ENCODE results near the gene MTFMT.

The MTFMT gene

DNA sequence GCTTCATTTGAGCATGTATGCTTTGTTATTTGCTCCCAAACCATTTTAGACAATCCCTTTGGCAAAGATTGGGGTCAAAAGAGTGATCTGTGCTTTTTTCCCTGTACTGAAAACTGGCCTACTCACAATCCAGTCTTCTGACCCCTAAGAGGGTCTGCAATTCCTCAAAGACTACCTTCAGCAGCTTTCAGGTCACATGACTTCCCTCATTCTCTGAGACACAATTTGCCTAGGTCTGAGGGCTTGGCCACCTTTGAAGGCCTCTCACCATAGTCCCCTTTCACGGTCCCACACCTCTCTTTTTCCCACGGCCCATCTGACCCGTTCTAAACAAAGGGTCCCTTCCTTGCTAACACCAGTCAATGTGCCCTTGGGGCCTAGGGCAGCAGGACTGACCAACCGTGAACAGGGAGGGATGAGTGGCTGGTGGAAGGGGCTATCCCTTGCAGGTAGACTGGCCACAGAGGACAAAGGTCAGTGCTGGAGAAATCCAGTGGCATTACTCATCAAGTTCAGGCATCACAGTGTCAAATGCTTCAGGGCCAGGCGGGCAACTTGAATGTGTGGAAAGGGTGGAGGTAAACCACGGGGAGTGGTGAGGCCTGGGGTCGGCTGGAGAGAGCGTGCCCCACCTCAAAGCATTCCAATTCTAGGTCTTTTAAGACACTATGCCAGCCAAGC is 27.6 kb upstream of the MTFMT start:
- H3K9me3 ChIP-seq (ENCODE audit: severe bottlenecking): no peaks in the 10 kb centered on the region
- no peak for DNase-seq (ENCODE audit: low spot score)
- H3K4me1 ChIP-seq (ENCODE audit: insufficient read depth, poor library complexity, severe bottlenecking): no peaks in the 10 kb centered on the region
- H3K4me3 ChIP-seq (ENCODE audit: severe bottlenecking): no peak overlapping the region
- no peaks in the 10 kb centered on the region for H3K36me3 ChIP-seq (ENCODE audit: low read depth)
- peak; percentile 73 for ATAC-seq (ENCODE audit: low read depth)
- no peak overlapping the region for H3K27ac ChIP-seq (ENCODE audit: poor library complexity, severe bottlenecking)
- TF ChIP-seq, protein P1, sequence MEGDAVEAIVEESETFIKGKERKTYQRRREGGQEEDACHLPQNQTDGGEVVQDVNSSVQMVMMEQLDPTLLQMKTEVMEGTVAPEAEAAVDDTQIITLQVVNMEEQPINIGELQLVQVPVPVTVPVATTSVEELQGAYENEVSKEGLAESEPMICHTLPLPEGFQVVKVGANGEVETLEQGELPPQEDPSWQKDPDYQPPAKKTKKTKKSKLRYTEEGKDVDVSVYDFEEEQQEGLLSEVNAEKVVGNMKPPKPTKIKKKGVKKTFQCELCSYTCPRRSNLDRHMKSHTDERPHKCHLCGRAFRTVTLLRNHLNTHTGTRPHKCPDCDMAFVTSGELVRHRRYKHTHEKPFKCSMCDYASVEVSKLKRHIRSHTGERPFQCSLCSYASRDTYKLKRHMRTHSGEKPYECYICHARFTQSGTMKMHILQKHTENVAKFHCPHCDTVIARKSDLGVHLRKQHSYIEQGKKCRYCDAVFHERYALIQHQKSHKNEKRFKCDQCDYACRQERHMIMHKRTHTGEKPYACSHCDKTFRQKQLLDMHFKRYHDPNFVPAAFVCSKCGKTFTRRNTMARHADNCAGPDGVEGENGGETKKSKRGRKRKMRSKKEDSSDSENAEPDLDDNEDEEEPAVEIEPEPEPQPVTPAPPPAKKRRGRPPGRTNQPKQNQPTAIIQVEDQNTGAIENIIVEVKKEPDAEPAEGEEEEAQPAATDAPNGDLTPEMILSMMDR (IDR thresholded peaks at IDR 0.05; ENCODE audit: poor library complexity, severe bottlenecking): no peak
- no peaks in the 10 kb centered on the region for H3K27me3 ChIP-seq (ENCODE audit: insufficient read depth, poor library complexity, severe bottlenecking)

DNA sequence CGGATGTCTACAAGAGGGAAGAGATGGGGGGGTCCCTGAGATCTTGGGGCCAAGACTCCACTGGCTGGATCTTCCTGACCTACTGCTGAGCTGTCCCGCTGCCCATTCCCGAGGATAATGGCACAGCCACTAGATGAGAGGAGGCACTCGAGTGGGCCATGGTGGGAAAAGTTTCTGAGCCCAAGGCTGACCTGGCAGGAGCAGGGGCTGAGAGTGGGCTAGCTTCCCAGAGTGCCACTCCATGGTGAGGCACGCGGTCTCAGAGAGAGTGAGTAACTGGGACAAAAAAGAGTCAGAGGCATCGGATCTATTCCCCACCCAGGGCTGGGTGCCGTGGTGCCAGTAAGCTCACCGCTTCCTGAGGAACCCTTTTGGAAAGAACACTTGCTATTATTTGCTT is 26.7 kb upstream of the MTFMT start:
- no peaks in the 10 kb centered on the region for H3K9me3 ChIP-seq (ENCODE audit: severe bottlenecking)
- H3K27ac ChIP-seq (ENCODE audit: poor library complexity, severe bottlenecking): no peak overlapping the region
- ATAC-seq (ENCODE audit: low read depth): no peak
- no peaks in the 10 kb centered on the region for H3K27me3 ChIP-seq (ENCODE audit: insufficient read depth, poor library complexity, severe bottlenecking)
- H3K4me1 ChIP-seq (ENCODE audit: insufficient read depth, poor library complexity, severe bottlenecking): no peaks in the 10 kb centered on the region
- TF ChIP-seq, protein P1 (IDR thresholded peaks at IDR 0.05; ENCODE audit: poor library complexity, severe bottlenecking): no peak
- no peak overlapping the region for H3K4me3 ChIP-seq (ENCODE audit: severe bottlenecking)
- H3K36me3 ChIP-seq (ENCODE audit: low read depth): no peaks in the 10 kb centered on the region
- DNase-seq (ENCODE audit: low spot score): no peak

DNA sequence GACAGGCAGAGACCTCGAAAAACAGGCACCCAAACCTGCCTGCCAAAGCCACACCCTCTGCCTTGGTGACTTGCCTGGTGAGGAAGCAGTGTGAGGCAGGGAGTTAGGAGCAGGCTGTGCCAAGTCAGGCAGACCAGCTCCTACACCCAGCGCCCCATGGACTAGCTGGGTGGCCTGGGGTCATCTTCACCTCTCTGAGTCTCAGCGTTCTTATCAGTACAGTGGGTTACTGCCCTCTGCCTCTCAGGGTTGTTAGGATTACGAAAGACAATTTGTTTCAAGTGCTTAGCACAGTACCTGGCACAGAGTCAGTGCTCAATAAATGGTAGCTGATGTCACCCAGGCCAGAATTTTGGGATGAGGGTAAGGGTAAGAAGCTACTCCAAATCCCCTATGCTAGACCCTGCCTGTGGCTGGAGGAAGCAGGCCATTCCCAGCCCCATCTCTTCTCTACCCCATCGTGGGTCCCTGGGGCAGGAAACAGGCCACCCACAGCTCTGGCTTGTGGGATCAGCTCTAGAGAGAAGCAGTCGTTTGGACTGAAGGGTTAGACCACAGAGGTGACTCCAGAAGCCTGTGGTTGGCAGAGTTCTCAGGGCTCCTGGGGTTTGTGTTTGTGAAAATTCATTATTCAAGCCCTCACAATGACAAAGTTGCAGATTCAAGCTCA is 25.9 kb upstream of the MTFMT start:
- H3K4me3 ChIP-seq (ENCODE audit: severe bottlenecking): no peak overlapping the region
- TF ChIP-seq, protein P1 (IDR thresholded peaks at IDR 0.05; ENCODE audit: poor library complexity, severe bottlenecking): no peak
- no peaks in the 10 kb centered on the region for H3K4me1 ChIP-seq (ENCODE audit: insufficient read depth, poor library complexity, severe bottlenecking)
- no peaks in the 10 kb centered on the region for H3K27me3 ChIP-seq (ENCODE audit: insufficient read depth, poor library complexity, severe bottlenecking)
- H3K9me3 ChIP-seq (ENCODE audit: severe bottlenecking): no peaks in the 10 kb centered on the region
- no peak overlapping the region for H3K27ac ChIP-seq (ENCODE audit: poor library complexity, severe bottlenecking)
- DNase-seq (ENCODE audit: low spot score) (no peak), ATAC-seq (ENCODE audit: low read depth) (no peak)
- H3K36me3 ChIP-seq (ENCODE audit: low read depth): no peaks in the 10 kb centered on the region

DNA sequence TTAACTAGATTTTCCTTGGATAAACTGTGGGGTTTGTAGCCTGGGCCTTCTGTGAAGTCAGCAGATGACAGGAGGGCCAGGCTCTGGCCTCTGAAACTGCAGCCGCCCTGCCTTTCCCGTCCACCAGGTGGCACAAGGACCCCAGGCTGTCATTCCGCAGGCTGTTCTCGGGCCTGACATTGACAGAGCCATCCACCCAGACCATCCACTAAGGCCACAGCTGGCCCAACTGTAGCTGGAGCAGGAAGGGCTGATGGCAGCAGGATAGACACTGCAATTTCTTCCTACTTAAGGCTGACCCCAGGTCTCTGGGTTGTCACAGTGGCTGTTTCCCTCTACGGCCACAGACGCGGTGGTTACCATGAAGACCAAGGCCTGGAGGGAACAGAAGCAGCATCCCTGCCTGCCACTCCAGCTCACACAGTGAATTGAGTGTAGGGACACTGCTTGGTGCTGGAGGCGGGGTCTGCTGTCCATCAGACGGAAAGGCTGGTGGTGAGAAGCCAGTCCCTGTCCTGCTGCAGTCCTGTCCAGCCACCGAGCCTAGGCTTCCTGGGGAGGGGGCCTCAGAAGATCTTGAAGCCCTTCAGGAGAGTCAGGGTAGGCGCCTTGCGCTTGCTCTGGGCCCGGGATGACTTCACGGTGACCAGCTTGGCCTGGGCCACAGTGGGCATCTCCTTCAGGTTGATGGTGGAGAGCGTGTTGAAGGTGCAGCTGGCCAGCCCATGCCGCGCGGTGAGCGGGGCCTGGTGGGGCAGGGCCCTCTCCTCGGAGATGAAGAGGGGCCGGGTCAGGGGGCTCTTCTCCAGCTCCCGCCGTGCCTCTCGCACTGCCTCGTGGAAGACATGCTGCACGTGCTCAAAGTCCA is 25.1 kb upstream of the MTFMT start:
- DNase-seq (ENCODE audit: low spot score) (no peak), ATAC-seq (ENCODE audit: low read depth) (peak; percentile 66)
- TF ChIP-seq, protein P1 (IDR thresholded peaks at IDR 0.05; ENCODE audit: poor library complexity, severe bottlenecking): peak; percentile 98
- H3K27ac ChIP-seq (ENCODE audit: poor library complexity, severe bottlenecking): no peak overlapping the region
- H3K9me3 ChIP-seq (ENCODE audit: severe bottlenecking): no peaks in the 10 kb centered on the region
- no peaks in the 10 kb centered on the region for H3K4me1 ChIP-seq (ENCODE audit: insufficient read depth, poor library complexity, severe bottlenecking)
- no peak overlapping the region for H3K4me3 ChIP-seq (ENCODE audit: severe bottlenecking)
- no peaks in the 10 kb centered on the region for H3K36me3 ChIP-seq (ENCODE audit: low read depth)
- no peaks in the 10 kb centered on the region for H3K27me3 ChIP-seq (ENCODE audit: insufficient read depth, poor library complexity, severe bottlenecking)
